Ureter (tissue), 1 donor: ENCODE measurements around the gene MYO1C. TPM values are rescaled to one million over a fixed set of nuclear protein-coding genes. Genes with fewer than 3 reads are reported as not detected.
A peak's percentile ranks its signal among the peaks of the same experiment; 100 is the strongest.
"Not testable (repeated sequence)": the region's sequence is repeated elsewhere in the genome, so short reads cannot be mapped to it uniquely, and the experiment has no call there.

ENCODE experiments used
- DNase-seq: peaks from one replicate; pipeline ENCODE4 v3.0.0-alpha.2; 2020; ENCODE audit warnings: low spot score
- total RNA-seq: library from RNA; stranded (reverse); gene quantifications from one replicate; pipeline ENCODE4 v1.2.4, GENCODE V29; 2023
- donor health status: DM: yes; HTN: yes; CAD: no.

The MYO1C gene, protein sequence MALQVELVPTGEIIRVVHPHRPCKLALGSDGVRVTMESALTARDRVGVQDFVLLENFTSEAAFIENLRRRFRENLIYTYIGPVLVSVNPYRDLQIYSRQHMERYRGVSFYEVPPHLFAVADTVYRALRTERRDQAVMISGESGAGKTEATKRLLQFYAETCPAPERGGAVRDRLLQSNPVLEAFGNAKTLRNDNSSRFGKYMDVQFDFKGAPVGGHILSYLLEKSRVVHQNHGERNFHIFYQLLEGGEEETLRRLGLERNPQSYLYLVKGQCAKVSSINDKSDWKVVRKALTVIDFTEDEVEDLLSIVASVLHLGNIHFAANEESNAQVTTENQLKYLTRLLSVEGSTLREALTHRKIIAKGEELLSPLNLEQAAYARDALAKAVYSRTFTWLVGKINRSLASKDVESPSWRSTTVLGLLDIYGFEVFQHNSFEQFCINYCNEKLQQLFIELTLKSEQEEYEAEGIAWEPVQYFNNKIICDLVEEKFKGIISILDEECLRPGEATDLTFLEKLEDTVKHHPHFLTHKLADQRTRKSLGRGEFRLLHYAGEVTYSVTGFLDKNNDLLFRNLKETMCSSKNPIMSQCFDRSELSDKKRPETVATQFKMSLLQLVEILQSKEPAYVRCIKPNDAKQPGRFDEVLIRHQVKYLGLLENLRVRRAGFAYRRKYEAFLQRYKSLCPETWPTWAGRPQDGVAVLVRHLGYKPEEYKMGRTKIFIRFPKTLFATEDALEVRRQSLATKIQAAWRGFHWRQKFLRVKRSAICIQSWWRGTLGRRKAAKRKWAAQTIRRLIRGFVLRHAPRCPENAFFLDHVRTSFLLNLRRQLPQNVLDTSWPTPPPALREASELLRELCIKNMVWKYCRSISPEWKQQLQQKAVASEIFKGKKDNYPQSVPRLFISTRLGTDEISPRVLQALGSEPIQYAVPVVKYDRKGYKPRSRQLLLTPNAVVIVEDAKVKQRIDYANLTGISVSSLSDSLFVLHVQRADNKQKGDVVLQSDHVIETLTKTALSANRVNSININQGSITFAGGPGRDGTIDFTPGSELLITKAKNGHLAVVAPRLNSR
- 243 TPM for total RNA-seq

- DNase-seq, result no peak
These were observed at the start of gene MYO1C for GRCh38 chr17:1492249-1493206. TSS of gene MYO1C (minus strand) at chr17:1492686. CDS start at chr17:1492487, 199 bp downstream.

- DNase-seq, result no peak
These were observed 49.0 kb upstream of the MYO1C start for GRCh38 chr17:1541367-1541904.

DNA sequence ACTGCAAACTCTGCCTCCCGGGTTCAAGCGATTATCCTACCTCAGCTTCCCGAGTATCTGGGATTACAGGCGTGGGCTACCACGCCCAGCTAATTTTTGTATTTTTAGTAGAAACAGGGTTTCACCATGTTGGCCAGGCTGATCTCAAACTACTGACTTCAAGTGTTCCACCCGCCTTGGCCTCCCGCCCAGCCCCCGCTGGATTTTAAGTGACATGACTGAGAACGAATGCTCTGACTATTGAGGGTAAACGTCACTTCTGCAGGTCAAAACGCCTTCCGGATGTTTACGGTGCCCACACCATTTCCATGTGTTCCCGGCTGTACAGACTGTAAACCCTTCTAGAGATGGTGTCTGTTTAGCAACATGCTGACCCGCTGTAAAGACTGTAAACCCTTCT is 47.3 kb upstream of the MYO1C start:
- DNase-seq, result no peak

- no peak for DNase-seq
These were observed 43.3 kb upstream of the MYO1C start for GRCh38 chr17:1535737-1536136.

DNA sequence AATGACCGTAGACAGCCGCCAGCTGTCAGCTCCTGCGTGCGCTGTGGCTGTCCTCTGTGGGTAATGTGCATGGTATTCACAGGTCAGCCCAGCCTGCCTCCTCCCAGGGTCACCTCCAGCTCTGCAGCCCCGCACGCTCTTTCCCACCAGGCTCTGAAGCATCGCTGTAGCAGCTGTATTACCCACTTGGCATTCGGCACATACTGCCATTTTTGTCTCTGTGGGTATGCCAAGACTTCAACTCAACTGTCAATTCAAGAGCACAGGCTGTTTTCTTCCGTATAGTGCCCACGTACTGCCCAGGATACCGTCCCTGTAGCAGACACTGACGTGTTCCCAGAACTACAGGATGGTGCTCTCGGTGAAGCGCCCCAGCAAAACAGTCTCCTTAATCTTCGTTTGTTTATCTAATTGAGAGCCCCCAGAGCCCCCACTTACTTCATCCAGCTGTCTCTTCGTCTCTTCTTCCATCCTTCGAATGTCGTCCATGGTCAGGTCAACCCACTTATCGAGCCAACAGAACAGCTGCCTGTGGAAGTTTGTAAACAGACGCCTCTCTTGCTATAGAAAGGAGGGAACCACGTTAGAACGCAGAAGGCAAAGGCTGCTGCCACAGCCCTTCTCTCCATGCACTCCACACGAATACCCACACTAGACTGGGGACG is 41.3 kb upstream of the MYO1C start:
- no peak for DNase-seq

DNA sequence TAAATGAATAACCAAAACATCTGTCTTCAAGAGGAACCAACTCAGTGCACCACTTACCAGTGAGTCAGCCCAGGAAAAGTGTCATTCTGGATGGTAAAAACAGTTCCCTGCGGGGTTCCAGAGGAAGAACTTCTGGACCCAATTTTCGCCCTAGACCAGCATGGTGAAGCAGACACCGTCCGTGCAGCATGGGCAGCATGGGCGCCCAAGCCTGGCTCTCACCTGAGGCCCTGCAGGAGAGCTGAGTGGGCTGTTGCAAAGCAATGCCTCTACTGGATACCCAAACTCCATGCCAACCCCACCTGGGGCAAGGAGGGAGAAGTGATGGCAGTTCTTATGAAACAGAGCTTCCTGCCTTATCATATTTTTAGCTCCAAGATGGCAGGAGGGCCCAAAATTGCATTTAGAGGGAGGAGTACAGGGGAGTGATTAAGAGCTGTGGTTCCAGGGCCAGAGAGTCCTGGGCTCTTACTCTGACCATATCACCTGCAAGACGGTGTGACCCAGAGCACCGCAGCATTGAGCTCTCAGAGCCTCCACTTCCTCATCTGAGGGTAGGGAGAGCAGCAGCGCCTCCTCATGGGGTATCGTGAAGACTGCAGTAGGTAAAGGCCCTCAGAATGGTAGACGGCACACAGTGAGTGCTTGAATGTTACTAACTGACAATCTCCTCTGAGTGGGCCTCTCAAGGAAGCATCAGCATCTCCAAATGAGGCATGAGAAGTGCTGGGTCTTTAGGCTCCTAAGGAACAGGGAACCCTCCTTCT is 40.5 kb upstream of the MYO1C start:
- DNase-seq, result no peak

DNA sequence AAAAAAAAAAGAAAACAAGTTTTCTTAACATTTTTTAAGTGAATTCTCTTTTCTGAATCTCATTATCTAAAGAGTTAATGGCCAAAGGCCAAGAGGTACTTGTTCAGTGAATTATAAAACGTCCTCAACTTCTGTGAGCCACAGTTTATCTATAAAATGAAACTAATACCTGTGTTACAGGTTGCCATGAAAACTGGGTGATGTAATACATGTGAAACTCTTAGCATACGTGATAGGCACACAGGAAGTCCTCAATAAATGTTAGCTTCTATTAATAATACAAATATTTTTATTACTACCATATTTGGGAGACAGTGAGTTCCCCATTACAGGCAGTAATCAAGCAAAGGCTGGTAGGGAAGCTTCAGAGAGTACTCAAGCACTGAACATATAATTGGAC is 37.4 kb upstream of the MYO1C start:
- no peak for DNase-seq

DNA sequence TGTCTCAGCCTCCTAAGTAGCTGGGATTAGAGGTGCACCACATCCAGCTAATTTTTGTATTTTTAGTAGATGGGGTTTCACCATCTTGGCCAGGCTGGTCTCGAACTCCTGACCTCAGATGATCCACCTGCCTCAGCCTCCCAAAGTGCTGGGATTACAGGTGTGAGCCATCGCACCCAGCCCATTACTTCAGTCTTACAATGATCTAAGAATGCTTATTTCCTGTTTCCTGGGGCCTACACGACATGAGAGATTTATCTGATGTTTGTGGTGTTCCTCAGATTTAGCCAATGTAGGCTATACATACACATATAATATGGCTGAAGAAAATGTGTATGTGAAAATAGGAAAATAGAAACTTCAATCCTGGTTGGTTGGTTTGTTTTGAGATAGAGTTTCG is 34.4 kb upstream of the MYO1C start:
- not testable (repeated sequence) for DNase-seq

DNA sequence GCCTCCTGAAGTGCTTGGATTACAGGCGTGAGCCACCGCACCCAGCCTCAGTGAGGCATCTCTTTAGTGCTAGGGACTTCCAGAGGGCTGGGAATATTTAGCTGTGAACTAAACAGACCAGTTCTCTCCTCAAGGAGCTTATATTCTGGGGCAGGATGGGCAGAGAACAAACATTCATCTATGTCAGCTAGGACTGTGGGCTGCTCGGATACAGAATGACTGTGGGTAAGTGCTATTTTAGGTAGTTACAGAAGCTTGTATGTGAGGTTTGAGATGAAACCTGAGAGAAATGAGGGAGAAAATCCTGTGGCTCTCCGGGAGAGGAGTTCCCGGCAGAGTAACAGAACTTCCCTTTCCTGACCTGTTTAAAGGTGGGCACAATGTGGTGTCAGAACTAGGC is 30.1 kb upstream of the MYO1C start:
- no peak for DNase-seq

- DNase-seq, result no peak
These were observed 28.7 kb upstream of the MYO1C start for GRCh38 chr17:1521086-1521640.

GRCh38 chr17:1519678-1520077 is 27.2 kb upstream of the MYO1C start:
- no peak for DNase-seq

DNA sequence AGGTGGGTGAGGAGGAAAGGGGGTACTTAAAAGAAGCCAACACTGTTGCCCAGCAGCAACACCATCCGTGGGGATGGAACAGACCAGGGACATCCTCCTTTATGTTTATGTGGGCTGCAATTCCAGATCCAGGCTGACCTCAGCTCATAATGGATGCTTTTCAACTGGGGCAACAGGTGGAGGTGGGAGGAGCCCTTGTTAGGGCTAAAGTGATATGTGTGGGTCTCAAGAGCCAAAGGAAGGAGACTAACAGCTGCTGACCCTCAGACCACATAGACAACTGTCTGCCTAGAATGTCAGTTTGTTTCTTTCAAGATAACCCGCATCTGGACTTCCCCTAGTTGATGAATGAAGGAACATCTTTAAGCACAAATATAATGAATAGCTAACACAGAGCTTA is 25.9 kb upstream of the MYO1C start:
- no peak for DNase-seq

DNA sequence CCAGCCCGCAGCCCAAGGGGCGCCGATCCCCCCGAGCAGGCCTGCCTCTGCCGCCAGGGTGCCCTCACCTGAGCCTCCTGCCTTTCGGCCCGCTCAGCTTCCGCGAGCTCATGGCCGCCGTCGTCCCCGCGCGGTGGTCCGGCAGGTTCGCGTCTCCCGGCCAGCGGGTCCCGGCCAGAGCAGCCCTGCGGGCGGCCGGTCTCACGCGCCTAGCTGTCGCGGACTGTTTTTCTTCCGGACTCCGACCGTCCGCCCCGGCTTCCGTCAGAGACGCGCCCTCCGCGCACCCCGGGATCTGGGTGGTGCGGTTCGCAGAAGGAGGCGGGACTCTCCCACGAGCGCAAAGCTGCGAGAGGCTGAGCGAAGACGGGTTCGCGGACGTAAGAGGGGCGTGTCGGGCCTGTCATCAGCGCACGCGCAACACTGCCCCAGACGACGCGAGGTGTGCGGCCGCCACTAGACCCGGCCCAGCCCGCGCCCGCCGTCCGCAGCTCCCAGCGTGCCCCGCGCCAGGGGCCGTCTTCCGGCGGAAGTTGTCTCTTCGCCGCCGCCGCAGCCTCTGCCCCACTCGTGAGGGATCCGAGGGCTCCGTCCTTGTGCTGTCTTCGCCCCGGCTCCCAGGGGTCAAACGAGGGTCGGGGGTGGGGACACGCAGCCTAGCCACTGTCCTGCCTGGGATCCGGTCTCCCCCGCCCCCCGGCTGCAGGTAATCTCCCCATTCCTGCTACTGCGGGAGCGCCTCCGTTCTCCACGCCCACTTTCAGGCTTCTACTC is 24.1 kb upstream of the MYO1C start, which contains the start of gene INPP5K:
TSS of gene INPP5K (minus strand) at position 225 of the 774 bp plus-strand sequence. CDS start at position 112, 113 bp downstream.
- DNase-seq, result peak; percentile 98

DNA sequence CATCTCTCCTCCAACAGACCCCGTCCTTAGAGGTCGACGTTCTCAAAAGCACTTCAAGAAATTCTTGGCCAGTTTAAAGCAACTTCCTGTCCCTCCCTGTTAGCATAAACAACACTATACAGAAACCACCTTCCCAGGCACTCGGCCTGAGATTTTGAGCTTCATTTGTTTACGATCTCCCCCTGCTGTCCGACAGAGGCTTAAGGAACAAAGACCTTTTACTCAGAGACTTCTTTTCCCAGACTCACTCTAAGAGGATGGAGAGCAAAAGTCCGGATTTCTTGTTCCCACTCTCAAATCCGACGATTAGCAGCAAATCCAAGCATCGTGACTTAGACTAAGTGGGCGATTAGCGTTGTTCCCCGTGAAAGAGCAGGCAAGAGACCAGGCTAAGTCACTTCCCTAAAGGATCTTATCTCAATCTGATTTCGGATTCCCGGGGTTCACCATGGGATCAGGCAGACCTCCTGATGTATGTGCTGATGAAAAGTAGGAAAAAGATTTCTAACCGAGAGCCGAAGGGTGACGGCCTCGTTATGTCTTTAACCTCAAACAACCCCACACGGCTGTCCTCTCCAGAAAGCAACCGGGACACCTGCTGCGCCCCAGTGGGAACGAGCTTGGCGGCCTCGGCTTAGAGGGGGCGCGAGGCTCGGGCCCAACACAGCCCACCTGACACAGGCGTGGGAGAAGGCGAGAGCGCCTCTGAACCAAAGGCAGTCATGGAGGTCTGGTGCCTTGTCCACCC is 23.3 kb upstream of the MYO1C start:
- DNase-seq, result peak; percentile 78

- no peak for DNase-seq
These were observed 19.9 kb upstream of the MYO1C start for GRCh38 chr17:1512351-1512750.

DNA sequence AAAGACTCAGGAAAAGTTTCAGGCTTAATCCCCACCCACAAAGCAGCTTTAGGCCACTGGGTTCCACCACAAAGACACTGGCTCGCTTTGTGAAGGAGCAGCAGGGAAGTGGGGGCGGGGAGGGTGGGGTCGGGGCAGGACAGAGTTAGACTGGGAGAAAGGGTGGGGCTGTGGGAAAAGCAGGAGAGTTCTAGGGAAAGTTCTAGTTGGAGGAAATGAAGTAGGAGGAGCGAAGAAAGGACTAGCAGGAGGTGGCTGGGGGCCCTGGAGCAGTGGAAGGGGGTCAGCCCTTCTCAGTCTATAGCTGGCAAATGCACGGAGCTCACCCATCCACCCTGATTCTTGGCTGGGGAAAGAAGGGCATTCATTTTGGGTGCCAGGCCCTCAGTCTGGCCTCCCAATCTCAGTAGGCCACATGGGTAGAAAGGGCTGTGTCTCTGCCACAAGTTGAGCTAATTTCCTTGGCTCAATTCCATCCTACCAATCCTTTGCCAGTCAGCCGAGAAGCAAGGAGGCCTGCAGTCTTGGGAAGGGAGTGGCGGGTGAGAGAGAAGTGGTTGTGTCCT is 19.4 kb upstream of the MYO1C start:
- DNase-seq, result no peak

DNA sequence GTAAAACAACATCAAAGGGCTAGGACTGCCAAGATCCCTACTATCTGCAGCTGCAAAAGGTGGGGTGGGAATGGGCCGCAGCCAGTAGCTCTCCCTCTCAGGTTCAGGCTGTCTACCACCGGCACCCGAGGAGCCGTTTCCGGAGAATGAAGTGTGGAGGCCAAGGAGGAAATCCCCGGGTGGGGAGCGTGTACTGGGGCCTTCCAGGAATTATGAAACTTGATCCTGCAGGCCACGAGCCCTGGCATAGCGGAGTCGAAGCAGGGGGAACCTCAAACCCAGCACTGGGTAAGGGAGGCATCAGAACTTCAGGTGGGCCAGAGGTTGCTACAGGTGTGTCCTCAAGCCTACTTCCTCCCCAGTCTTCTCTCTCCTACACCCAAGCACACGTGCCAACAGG is 18.8 kb upstream of the MYO1C start:
- no peak for DNase-seq
